Keratinocyte (primary cell): ENCODE data around the gene XKR8. TPM values are rescaled to one million over a fixed set of nuclear protein-coding genes. Genes with fewer than 3 reads are reported as not detected.

Source experiments
- DNase-seq: peaks from one replicate; pipeline ENCODE4 v3.0.0-alpha.2; 2011; ENCODE audit warnings: low read depth, missing footprints, low spot score
- FAIRE-seq: peaks from 2 replicates; lab custom pipeline; 2011; peaks lifted over from hg19 to GRCh38; lab: Jason Lieb, UNC
- H2AFZ ChIP-seq: 2 replicates; pipeline ENCODE4 v1.6.0; 2012; ENCODE audit warnings: low read length, control low read depth, inconsistent platforms; ENCODE audit not compliant: control insufficient read depth
- H3K27ac ChIP-seq: 2 replicates; pipeline ENCODE4 v1.5.1; 2011; ENCODE audit warnings: low read length; ENCODE audit not compliant: control insufficient read depth, insufficient read depth
- H3K27me3 ChIP-seq: 3 replicates; pipeline ENCODE4 v1.6.0; 2011; ENCODE audit warnings: low read length; ENCODE audit not compliant: control insufficient read depth, insufficient read depth; ENCODE audit errors: extremely low read depth
- H3K36me3 ChIP-seq, 2 experiments: 2 replicates in 1 of 2; 3 replicates in 1 of 2; pipeline ENCODE4 v1.5.1; 2011; ENCODE audit warnings: low read length in 2 of 2, mild to moderate bottlenecking in 1 of 2; ENCODE audit not compliant: control insufficient read depth in 2 of 2, insufficient read depth in 2 of 2; ENCODE audit errors: extremely low read depth in 1 of 2
- H3K4me1 ChIP-seq: 3 replicates; pipeline ENCODE4 v1.5.1; 2011; ENCODE audit warnings: low read length; ENCODE audit not compliant: control insufficient read depth, insufficient read depth; ENCODE audit errors: extremely low read depth
- H3K4me2 ChIP-seq: 3 replicates; pipeline ENCODE4 v1.6.0; 2011; ENCODE audit warnings: low read depth, low read length; ENCODE audit not compliant: control insufficient read depth, insufficient read depth; ENCODE audit errors: extremely low read depth
- H3K4me3 ChIP-seq, 3 experiments: fragments of 200-600 bp in 1 of 3; sonication (generic) in 1 of 3; 2 replicates in 2 of 3; 3 replicates in 1 of 3; pipeline ENCODE4 v1.5.1; 2011 to 2016; ENCODE audit warnings: low read length in 3 of 3, mild to moderate bottlenecking in 3 of 3, control low read depth in 2 of 3, inconsistent platforms in 1 of 3, low read depth in 1 of 3, mixed read lengths in 1 of 3, mixed run types in 1 of 3, moderate library complexity in 1 of 3; ENCODE audit not compliant: control insufficient read depth in 2 of 3, insufficient read depth in 2 of 3; ENCODE audit errors: extremely low read depth in 1 of 3
- H3K79me2 ChIP-seq: 2 replicates; pipeline ENCODE4 v1.6.0; 2012; ENCODE audit warnings: low read length; ENCODE audit not compliant: control insufficient read depth, insufficient read depth
- H3K9ac ChIP-seq: 3 replicates; pipeline ENCODE4 v1.6.0; 2011; ENCODE audit warnings: low read length; ENCODE audit not compliant: control insufficient read depth, insufficient read depth; ENCODE audit errors: extremely low read depth
- H3K9me1 ChIP-seq: 3 replicates; pipeline ENCODE4 v1.6.0; 2011; ENCODE audit warnings: low read length; ENCODE audit not compliant: control insufficient read depth, insufficient read depth; ENCODE audit errors: extremely low read depth
- H3K9me3 ChIP-seq: 2 replicates; pipeline ENCODE4 v1.5.1; 2012; ENCODE audit warnings: low read depth, low read length; ENCODE audit not compliant: control insufficient read depth
- H4K20me1 ChIP-seq: 3 replicates; pipeline ENCODE4 v1.6.0; 2011; ENCODE audit warnings: low read length; ENCODE audit not compliant: control insufficient read depth, insufficient read depth; ENCODE audit errors: extremely low read depth
- CTCF ChIP-seq, 3 experiments: IDR thresholded peaks in 1 of 3; conservative IDR thresholded peaks in 1 of 3; optimal IDR thresholded peaks in 1 of 3; 2 replicates in 2 of 3; 3 replicates in 1 of 3; pipeline versions ENCODE3 to v1.5.1; 2011; ENCODE audit warnings: low read length in 3 of 3, mild to moderate bottlenecking in 3 of 3, moderate library complexity in 2 of 3, control low read depth in 1 of 3, inconsistent platforms in 1 of 3; ENCODE audit not compliant: insufficient read depth in 2 of 3; ENCODE audit errors: extremely low read depth in 1 of 3
- EZH2 ChIP-seq: IDR thresholded peaks from one replicate; pipeline ENCODE4 v1.6.1; 2012; ENCODE audit warnings: inconsistent platforms, mild to moderate bottlenecking, low read length, moderate library complexity
- dilution Hi-C: fragments of 300-500 bp; cut with MboI; formaldehyde crosslinking; loops from one replicate; pipeline ENCODE4 v1.7.0; 2020; ENCODE audit warnings: low sequenced_read_pairs; ENCODE audit not compliant: extremely low pct_ligation_motif_present
- polyA plus RNA-seq, 5 experiments: library from polyadenylated mRNA; depleted of rRNA in 3 of 5; stranded (reverse) in 3 of 5; stranded (forward) in 1 of 5; unstranded in 1 of 5; fragments of >200 nt; gene quantifications; 1 replicate in 1 of 5; 2 replicates in 3 of 5; 3 replicates in 1 of 5; pipeline versions ENCODE4 v1.2.1 to v1.2.3, GENCODE V29; 2011 to 2012; ENCODE audit warnings: missing spikeins in 2 of 5, low read depth in 1 of 5, low replicate concordance in 1 of 5

XKR8 gene
- polyA plus RNA-seq, 1 donor (not counting 4 experiments of a cell fraction or from before 2014, with no cell fraction given): 3.2 TPM

DNA sequence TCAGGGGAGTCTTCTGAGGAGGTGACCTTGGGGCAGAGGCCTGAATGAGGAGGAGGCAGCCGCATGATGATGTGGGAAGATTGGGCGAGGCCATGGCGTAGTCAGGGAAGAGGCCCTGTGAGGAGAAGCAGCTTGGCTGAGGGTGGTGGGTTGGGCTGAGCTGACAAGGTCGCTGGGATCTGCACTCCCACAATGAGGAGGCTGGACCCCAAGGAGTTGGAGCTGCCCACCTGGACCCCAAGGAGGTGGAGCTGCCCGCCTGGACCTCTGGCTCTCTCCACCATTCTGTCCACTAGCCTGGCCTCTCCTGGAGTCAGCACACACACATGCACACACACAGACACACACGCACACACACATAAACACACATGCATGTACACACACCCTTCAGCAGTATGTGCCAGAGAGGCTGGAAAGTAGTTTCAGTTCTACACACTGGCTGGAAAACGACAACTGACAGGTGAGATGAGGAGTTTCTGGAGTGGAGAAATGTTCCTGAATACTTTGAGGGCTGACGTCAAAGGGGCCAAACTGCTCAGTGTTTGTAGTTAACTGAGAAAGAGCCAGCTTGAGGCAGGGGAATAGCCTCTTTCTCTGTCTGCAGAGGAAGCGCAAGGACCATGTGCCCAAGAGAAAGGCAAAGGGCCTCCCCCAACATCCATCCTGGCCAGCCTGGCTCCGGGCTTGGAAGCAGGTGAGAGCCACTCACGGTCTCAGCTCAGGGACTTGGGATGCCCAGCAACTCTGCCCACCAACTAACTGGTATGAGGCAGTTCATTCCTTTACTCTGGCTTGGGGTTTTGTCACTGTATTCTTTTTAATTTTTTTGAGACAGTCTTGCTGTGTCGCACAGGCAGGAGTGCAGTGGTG, 17.9 kb upstream of the XKR8 start:
- no peaks in the 10 kb centered on the region for H4K20me1 ChIP-seq
- no peak overlapping the region for H3K9ac ChIP-seq
- H3K9me1 ChIP-seq: no peaks in the 10 kb centered on the region
- no peak overlapping the region for H2AFZ ChIP-seq
- no peak overlapping the region for H3K4me2 ChIP-seq
- FAIRE-seq (no peak), DNase-seq (no peak)
- H3K27me3 ChIP-seq: no peaks in the 10 kb centered on the region
- no peak overlapping the region for H3K27ac ChIP-seq
- H3K4me1 ChIP-seq: no peaks in the 10 kb centered on the region
- H3K4me3 ChIP-seq: no peak overlapping the region
- H3K9me3 ChIP-seq: no peaks in the 10 kb centered on the region
- dilution Hi-C loops: no loop called here
- no peaks in the 10 kb centered on the region for H3K36me3 ChIP-seq
- TF ChIP-seq CTCF (optimal IDR thresholded peaks at IDR 0.05 in 1 of 3, IDR thresholded peaks at IDR 0.05 in 1 of 3, conservative IDR thresholded peaks at IDR 0.05 in 1 of 3; ENCODE audit: extremely low read depth in 1 of 3, insufficient read depth in 2 of 3, low read length in 3 of 3): no peak
- no peak for TF ChIP-seq EZH2
- no peaks in the 10 kb centered on the region for H3K79me2 ChIP-seq

DNA sequence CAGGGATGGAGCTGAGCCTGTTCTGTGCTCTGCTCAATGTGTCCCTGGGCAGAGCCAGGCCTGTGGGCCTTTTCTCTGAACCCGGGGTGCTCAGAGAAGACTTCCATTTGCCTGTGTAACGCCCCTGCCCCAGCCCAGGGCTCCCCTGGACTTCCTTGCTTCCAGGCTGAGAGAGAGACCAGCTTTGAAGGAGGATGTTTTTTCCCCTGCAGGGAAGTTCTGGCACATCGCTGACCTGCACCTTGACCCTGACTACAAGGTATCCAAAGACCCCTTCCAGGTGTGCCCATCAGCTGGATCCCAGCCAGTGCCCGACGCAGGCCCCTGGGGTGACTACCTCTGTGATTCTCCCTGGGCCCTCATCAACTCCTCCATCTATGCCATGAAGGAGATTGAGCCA, 14.8 kb upstream of the XKR8 start:
- Histone ChIP-seq H3K27me3 (peaks cover 5% of the 10 kb centered on the region), H3K4me3 (no peak overlapping the region), H3K79me2 (no peaks in the 10 kb centered on the region), H3K9ac (no peak overlapping the region), H3K4me1 (no peaks in the 10 kb centered on the region), H3K9me3 (no peaks in the 10 kb centered on the region), H3K4me2 (no peak overlapping the region), H4K20me1 (no peaks in the 10 kb centered on the region), H3K27ac (no peak overlapping the region), H3K9me1 (no peaks in the 10 kb centered on the region), H2AFZ (no peak overlapping the region), H3K36me3 (no peaks in the 10 kb centered on the region)
- dilution Hi-C loops: no loop called here
- no peak for DNase-seq
- no peak for TF ChIP-seq EZH2
- no peak for FAIRE-seq
